SK-N-SH treated with all-trans-retinoic acid at 6 μM for 48 hours (cell line): ENCODE data around the gene CRIP2.

Experiments used
- ATAC-seq: fragments of 200-7000 bp; cut with Tn5 transposase; 3 replicates; pipeline ENCODE4 v1.9.1; 2020; ENCODE audit warnings: mild to moderate bottlenecking, moderate library complexity
- BACH2 ChIP-seq: fragments of 250-450 bp; sonication (Bioruptor Pico); IDR thresholded peaks from 2 replicates; pipeline ENCODE4 v1.9.0; 2021; ENCODE audit warnings: mild to moderate bottlenecking, borderline replicate concordance
- CREB5 ChIP-seq: fragments of 250-450 bp; sonication (Bioruptor Pico); IDR thresholded peaks from 2 replicates; pipeline ENCODE4 v1.5.1; 2020; ENCODE audit warnings: low read depth, mild to moderate bottlenecking, moderate library complexity
- CSRNP3 ChIP-seq: fragments of 250-450 bp; sonication (Bioruptor Pico); IDR thresholded peaks from 2 replicates; pipeline ENCODE4 v1.5.1; 2021; ENCODE audit warnings: mild to moderate bottlenecking, moderate library complexity
- ESRRG ChIP-seq: fragments of 250-450 bp; sonication (Bioruptor Pico); IDR thresholded peaks from 2 replicates; pipeline ENCODE4 v1.6.1; 2021; ENCODE audit warnings: mild to moderate bottlenecking
- GLIS3 ChIP-seq: fragments of 250-450 bp; sonication (Bioruptor Pico); IDR thresholded peaks from 2 replicates; pipeline ENCODE4 v1.5.0; 2020; ENCODE audit warnings: mild to moderate bottlenecking, moderate library complexity
- ISL1 ChIP-seq: fragments of 250-450 bp; sonication (Bioruptor Pico); IDR thresholded peaks from 2 replicates; pipeline ENCODE4 v2.1.2; 2022; ENCODE audit warnings: mild to moderate bottlenecking, moderate library complexity
- OSR1 ChIP-seq: fragments of 250-450 bp; sonication (Bioruptor Pico); IDR thresholded peaks from 2 replicates; pipeline ENCODE4 v1.8.0; 2022; ENCODE audit warnings: moderate library complexity, mild to moderate bottlenecking, inconsistent platforms
- PATZ1 ChIP-seq: fragments of 250-450 bp; sonication (Bioruptor Pico); IDR thresholded peaks from 2 replicates; pipeline ENCODE4 v1.8.0; 2020; ENCODE audit warnings: mild to moderate bottlenecking, moderate library complexity, borderline replicate concordance
- POU6F1 ChIP-seq: fragments of 250-450 bp; sonication (Bioruptor Pico); IDR thresholded peaks from 2 replicates; pipeline ENCODE4 v1.8.0; 2021; ENCODE audit warnings: low read depth, mild to moderate bottlenecking, moderate library complexity, borderline replicate concordance
- PPARA ChIP-seq: fragments of 250-450 bp; sonication (Bioruptor Pico); IDR thresholded peaks from 2 replicates; pipeline ENCODE4 v1.5.0; 2020; ENCODE audit warnings: mild to moderate bottlenecking, borderline replicate concordance
- RARB ChIP-seq: fragments of 250-450 bp; sonication (Bioruptor Pico); IDR thresholded peaks from 2 replicates; pipeline ENCODE4 v1.8.0; 2021; ENCODE audit warnings: mild to moderate bottlenecking, moderate library complexity
- SNAI2 ChIP-seq: fragments of 250-450 bp; sonication (Bioruptor Pico); IDR thresholded peaks from 2 replicates; pipeline ENCODE4 v1.5.0; 2020; ENCODE audit warnings: mild to moderate bottlenecking, moderate library complexity
- TCF4 ChIP-seq: fragments of 250-450 bp; sonication (Bioruptor Pico); IDR thresholded peaks from 2 replicates; pipeline ENCODE4 v1.8.0; 2021; ENCODE audit warnings: mild to moderate bottlenecking, moderate library complexity, borderline replicate concordance
- TOX ChIP-seq: fragments of 250-450 bp; sonication (Bioruptor Pico); IDR thresholded peaks from 2 replicates; pipeline ENCODE4 v1.8.0; 2021; ENCODE audit warnings: mild to moderate bottlenecking, moderate library complexity, borderline replicate concordance
- TSHZ2 ChIP-seq: fragments of 250-450 bp; sonication (Bioruptor Pico); IDR thresholded peaks from 2 replicates; pipeline ENCODE4 v1.5.0; 2020; ENCODE audit warnings: mild to moderate bottlenecking, moderate library complexity
- ZC3H10 ChIP-seq: fragments of 250-450 bp; sonication (Bioruptor Pico); IDR thresholded peaks from 2 replicates; pipeline ENCODE4 v1.5.1; 2021; ENCODE audit warnings: mild to moderate bottlenecking, moderate library complexity
- ZFP3 ChIP-seq: fragments of 250-450 bp; sonication (Bioruptor Pico); IDR thresholded peaks from 2 replicates; pipeline ENCODE4 v1.5.0; 2020; ENCODE audit warnings: mild to moderate bottlenecking, moderate library complexity
- ZFP30 ChIP-seq: fragments of 450-650 bp; formaldehyde crosslinking; IDR thresholded peaks from 2 replicates; pipeline ENCODE4 v1.5.0; 2022; ENCODE audit warnings: mild to moderate bottlenecking, moderate library complexity
- ZNF565 ChIP-seq: fragments of 450-650 bp; formaldehyde crosslinking; conservative IDR thresholded peaks from 2 replicates; pipeline ENCODE4 v1.5.0; 2020; ENCODE audit warnings: low read depth, mild to moderate bottlenecking, moderate library complexity
- ZNF70 ChIP-seq: fragments of 450-650 bp; formaldehyde crosslinking; IDR thresholded peaks from 2 replicates; pipeline ENCODE4 v1.5.0; 2020; ENCODE audit warnings: mild to moderate bottlenecking, moderate library complexity

CRIP2 gene

GRCh38 chr14:105458010-105458409, 16.6 kb upstream of the CRIP2 start:
- TF ChIP-seq CSRNP3 (CRISPR knock-in tag) (no peak), POU6F1 (CRISPR knock-in tag) (no peak), GLIS3 (no peak), TSHZ2 (CRISPR knock-in tag) (no peak), TCF4 (CRISPR knock-in tag) (no peak), TOX (CRISPR knock-in tag) (no peak), PATZ1 (CRISPR knock-in tag) (no peak), ZFP30 (CRISPR knock-in tag) (no peak), ISL1 (CRISPR knock-in tag) (no peak), CREB5 (no peak)
- TF ChIP-seq, all 23 proteins: peak for 0
- no peak for ATAC-seq

GRCh38 chr14:105458571-105458970, 16.1 kb upstream of the CRIP2 start:
- TF ChIP-seq OSR1 (CRISPR knock-in tag) (no peak), TOX (CRISPR knock-in tag) (no peak), PATZ1 (CRISPR knock-in tag) (no peak), SNAI2 (no peak), ISL1 (CRISPR knock-in tag) (no peak), BACH2 (CRISPR knock-in tag) (no peak), POU6F1 (CRISPR knock-in tag) (no peak), ESRRG (CRISPR knock-in tag) (no peak), TSHZ2 (CRISPR knock-in tag) (no peak), ZC3H10 (CRISPR knock-in tag) (no peak), CSRNP3 (CRISPR knock-in tag) (no peak), ZFP3 (no peak), RARB (CRISPR knock-in tag) (no peak), PPARA (CRISPR knock-in tag) (no peak), ZNF565 (no peak), ZNF70 (CRISPR knock-in tag) (no peak), ZFP30 (CRISPR knock-in tag) (no peak)
- no peak for ATAC-seq
